ENCODE results near the gene TMOD1. TPM values are rescaled to one million over a fixed set of nuclear protein-coding genes. Genes with fewer than 3 reads are reported as not detected.
A peak's percentile ranks its signal among the peaks of the same experiment; 100 is the strongest.
"Not testable (repeated sequence)": the region's sequence is repeated elsewhere in the genome, so short reads cannot be mapped to it uniquely, and the experiment has no call there.

TMOD1 gene
- total RNA-seq, 1 donor from 2014 or later: 1.7 TPM

DNA sequence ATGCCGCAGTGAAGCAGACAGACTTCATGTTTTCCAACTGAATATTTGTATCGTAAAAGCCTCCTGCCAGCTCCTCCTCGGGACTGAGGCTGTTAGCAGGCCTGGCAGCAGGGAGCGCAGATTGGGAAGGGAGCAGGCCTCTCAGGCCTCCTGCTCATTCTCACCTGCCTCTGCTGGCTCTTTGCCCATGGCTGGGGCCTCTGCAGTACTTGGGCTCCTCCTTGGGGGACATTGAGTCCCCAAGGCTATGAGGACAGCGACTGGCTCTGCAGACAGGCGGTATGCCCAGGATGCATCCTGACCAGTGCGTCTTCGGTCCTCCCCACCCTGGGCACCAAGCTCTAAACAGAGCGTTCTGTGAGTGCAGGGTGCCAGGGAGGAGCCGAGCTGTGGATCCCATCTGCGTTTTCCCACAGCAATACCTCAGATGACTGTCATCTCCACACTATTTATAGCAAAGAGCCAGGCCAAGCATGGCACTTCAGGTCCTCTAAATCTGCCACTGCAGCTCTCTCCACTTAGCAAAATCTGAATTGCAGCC, 93.0 kb downstream of the TMOD1 start:
- DNase-seq (ENCODE audit: low read depth in 2 of 2): no peak

DNA sequence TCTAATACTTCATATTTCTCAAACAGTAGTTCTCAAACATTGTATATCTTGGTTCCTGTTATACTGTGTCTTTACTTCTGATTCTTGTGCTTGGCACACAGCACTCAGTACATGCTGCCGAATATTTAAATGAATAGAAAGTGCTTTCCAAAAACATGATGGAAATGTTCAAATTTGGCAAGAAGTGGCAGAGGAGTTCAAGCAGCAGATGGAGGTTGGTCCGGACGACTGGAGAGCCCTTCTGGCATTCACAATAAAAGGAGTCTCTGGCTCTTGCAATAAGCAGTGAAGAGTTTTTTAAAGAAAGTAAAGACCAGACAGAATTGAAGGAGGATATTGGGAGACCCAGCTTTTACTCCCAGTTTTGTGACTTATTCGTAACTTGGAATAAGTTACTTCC, 95.4 kb downstream of the TMOD1 start:
- DNase-seq (ENCODE audit: low read depth in 2 of 2): no peak

DNA sequence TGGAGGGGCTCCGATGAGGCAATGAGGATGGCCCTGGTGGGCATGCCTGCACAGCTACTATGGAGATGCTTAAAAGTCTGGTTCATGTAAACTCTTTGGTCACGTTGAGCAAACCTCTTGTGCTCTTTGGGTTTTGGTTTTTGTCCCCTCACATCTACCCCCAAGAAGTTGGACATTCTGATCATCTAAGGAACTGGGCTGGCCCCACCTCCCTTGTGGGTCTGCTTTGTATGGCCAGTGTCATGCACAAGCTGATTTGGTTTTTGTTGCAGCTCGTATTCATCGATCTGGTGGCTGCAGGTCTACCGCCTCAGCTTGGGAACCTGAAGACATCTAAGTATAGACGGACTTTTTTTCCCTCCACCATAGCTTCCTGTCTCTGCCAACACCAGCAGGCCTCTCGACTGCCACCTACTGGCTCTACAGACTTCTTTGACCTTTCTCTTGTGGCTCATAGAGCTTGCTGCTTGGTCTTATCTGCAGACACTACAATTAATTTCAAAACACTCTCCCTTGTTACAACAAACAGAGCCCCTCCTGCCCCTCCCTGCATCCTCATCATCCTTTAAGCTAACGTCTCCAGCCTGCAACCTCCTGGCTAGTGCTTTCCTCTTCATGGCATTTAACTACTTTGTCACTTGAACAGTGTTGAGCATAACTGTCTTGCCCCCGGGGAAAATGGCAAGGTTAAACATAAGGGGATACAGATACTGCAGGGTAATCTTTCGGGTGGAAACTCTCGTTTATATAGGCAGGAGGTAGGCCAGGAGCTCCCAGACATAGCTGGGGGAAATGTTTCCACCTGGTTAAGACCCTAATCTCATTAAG, 97.2 kb downstream of the TMOD1 start:
- DNase-seq (ENCODE audit: low read depth in 2 of 2): peak; percentile 72 to 88

DNA sequence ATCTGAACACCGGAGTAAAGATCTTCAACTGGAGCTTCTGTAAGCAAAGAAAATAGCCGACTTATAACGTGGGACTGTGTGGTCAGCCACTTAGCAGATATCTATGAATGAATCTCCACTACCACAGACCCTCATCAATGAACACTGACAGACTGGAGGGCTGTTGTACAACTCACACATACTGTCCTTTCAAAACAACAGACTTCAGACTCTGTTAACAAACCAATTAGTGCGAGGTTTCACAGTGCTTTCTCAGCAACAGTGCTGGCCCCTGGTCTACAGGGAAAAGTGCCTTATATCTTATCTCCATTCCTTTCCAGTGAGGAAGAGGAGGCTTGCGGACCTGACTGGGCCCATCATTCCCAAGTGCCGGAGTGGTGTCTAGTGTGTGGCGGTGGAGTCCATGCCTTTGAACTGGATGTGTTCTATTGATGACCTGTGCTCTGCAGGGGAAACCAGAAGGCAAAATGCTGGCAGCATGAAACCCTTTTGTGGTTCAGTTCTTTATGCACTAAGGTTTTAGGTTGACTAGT, 97.9 kb downstream of the TMOD1 start:
- DNase-seq (ENCODE audit: low read depth in 2 of 2): no peak

DNA sequence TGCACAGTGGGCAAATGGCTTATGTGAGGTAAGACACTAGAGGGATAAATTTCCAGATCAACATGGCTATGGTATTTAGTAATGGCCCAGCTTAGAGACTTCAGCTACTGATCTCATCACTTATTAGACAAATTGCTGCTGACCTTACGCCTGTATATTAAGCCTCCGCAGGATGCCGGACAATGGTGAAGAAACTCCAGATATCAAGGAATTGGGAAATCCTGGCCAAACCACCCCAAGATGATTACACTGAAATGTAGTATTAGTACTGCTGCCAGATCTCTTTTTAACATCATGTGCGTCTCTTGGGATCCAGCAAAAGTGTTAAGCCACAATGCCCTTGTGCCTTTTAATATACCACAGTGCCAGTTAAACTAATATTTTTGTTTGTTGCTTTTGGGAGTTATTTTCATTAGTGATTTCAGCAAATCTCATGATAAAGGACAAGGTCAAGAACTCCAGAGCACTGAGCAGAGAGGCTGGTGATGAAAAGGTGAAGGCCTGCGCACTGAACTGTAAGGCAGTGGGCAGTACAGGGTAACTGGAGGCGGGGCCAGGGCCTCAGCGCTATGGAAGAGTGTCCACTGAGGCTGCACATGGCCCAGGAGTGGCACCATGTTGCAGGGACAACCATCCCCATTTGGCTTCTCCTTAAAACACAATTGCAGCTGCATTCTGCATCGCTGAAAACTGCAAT, 99.2 kb downstream of the TMOD1 start:
- DNase-seq (ENCODE audit: low read depth in 2 of 2): no peak

DNA sequence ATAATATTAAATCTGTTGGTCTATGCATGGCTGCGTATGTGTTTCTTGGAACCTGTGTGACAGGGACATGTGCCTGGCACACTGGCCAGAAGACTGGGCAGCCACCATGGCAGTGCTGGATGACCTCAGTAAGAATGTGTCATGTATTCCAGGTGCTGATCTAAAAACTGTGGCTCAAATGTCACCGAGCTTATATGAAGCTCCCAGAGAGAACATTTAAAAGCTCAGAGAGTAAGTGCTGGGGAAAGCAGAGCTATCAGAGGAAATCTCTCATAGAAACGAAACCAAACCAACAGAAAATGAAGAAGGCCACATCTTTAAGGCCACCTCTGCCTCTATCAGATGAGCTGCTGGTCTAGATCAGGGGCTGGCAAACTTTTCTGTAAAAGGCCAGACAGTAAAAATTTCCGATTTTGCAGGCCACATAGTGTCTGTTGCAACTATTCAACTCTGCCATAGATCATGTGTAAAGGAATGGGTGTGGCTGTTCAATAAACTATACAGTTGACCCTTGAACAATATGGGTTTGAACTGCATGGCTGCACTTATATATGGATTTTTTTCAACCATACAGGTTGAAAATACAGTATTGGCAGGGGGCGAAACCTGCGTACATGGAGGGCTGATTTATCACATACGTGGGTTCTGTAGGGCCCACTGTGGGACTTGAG, 99.9 kb downstream of the TMOD1 start:
- no peak for DNase-seq (ENCODE audit: low read depth in 2 of 2)

DNA sequence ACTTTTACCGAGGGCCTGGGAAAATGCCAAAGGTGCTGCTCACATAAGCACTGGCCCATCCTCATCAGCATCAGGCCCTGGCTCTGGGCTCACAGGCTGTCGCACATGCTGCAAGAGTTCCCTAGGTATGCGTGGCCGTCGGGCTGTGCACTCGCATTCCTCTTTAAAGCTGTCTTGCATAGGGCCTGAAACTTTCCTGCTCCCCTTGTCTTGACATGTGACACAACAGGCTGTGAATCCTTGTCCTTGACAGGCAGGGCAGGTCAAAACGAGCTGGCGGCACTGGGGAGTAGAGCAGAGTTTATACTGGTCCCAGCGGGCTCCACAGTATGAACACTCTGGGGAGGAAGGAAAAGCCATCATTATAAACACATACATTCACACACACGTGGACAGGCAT, 101.0 kb downstream of the TMOD1 start:
- DNase-seq (ENCODE audit: low read depth in 2 of 2): no peak

DNA sequence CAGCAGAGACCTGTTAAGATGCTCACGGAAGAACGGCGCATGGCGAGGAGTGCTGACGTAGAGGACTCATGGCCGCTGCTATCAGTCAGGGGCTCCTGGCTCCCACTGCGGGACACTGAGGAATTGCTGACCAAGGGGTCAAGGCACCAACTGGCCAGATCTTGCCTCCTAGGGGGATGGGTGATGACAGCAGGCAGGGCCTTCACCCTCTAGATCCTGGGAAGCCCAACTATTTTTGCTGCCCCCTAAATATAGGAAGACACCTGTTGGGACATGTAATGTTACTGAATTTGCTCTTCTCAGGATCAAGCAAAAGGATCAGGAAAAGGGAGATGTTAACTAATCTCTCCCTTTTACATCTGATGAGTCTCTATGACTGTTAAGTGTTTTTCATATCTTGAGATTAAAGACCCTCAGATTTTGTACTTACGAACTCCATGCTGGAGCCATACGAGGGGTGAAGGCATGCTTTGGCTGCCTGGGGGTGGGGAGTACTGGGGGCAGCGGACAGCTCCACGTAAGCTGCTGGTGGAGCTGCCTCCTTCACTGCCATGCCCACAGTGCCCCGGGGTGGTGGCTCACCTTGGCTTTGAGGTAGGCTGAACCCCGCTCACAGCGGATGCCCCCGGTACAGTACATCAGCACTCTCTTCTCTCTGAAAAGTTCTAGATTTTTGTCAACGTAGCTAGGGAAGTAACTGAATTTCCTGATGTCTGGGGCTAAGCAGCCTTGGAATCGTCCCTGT, 103.6 kb downstream of the TMOD1 start:
- no peak for DNase-seq (ENCODE audit: low read depth in 2 of 2)

DNA sequence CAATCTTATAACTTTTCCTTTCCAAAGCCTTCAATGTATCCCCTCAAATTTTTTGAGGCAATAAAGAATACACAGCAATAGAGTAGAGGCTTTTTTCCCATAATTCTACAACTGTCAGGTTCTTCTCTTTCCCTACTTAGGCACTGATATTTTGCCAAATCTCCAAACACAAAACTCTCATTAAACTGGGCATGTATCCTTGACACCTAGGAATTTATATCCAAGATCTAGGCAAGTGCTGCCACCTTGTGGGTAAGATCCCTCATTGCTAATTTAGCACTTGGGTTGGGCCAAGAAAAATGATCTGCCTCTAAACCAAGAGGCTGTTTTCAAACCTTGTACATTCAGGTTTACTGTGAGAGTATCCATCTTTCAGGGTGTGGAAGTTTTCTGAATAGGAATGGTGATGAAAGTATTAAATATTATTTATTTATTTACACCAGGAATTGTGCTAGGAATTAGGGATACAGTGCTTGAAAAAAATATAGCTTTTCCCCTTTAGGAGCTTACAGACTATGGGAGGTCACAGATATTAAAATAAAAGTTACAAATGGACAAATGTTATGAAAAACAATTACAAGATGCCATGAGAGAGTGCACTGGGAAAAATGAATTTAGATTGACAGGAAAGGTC, 114.1 kb downstream of the TMOD1 start:
- DNase-seq (ENCODE audit: low read depth in 2 of 2): peak; percentile 60 to 73

DNA sequence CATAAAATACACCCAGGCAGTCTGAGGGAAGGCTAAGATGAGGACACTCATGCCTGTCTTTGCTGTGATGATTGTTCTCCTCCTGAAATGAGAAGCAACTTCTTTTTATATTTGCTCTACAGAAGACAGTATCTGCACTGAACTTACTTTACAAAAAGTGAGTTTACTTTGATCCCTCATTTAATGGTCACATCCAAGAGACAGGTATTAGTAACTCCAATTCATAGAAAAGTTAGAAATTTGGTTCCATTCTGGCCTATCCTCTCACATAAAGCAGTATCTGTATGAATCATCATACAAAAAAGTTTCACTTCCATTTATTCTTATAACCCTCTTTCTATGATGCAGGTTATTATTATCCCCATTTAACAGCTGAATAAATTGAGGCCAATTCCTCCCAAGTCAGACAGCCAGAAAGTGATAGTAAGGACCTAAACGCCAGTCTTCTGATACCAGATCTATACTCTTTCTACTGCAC, 116.5 kb downstream of the TMOD1 start:
- no peak for DNase-seq (ENCODE audit: low read depth in 2 of 2)

DNA sequence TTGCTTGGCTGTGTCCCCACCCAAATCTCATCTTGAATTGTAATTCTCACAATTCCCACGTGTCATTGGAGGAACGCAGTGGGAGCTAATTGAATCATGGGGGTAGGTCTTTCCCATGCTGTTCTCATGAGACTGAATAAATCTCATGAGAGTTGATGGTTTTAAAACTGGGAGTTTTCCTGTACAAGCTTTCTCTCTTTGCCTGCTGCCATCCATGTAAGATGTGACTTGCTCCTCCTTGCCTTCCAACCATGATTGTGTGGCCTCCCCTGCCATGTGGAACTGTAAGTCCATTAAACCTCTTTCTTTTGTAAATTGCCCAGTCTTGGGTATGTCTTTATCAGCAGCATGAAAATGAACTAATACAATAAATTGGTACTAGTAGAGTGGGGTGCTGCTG, 118.6 kb downstream of the TMOD1 start:
- DNase-seq (ENCODE audit: low read depth in 2 of 2): not testable (repeated sequence)

DNA sequence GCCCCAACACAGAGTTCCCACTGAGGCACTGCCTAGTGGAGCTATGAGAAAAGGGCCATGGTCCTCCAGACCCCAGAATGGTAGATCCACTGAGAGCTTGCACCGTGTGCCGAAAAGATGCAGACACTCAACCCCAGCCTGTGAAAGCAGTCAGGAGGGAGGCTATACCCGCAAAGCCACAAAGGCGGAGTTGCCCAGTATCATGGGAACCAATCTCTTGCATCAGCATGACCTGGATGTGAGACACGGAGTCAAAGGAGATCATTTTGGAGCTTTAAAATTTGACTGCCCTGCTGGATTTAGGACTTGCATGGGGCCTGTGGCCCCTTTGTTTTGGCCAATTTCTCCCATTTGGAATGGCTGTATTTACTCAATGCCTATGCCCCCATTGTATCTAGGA, 121.0 kb downstream of the TMOD1 start:
- not testable (repeated sequence) for DNase-seq (ENCODE audit: low read depth in 2 of 2)

DNA sequence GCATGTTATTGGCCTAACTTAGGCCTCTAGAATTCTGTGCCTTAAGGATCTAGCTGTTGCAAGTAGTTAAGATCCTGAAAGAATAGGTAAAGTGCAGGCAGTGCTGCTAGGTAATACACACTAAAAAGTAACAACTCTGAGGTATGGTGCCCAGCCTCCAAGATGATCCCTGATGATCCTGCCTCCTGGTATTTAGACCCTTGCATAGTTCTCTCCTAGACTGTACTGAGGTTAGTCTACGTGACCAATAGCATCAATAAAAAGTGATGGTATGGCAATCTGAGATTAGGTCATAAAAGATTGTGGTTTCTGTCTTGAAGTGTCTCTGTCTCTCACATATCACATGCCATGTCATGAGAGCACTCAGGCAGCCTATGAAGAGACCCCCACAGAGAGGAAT, 122.5 kb downstream of the TMOD1 start:
- DNase-seq (ENCODE audit: low read depth in 2 of 2): no peak

DNA sequence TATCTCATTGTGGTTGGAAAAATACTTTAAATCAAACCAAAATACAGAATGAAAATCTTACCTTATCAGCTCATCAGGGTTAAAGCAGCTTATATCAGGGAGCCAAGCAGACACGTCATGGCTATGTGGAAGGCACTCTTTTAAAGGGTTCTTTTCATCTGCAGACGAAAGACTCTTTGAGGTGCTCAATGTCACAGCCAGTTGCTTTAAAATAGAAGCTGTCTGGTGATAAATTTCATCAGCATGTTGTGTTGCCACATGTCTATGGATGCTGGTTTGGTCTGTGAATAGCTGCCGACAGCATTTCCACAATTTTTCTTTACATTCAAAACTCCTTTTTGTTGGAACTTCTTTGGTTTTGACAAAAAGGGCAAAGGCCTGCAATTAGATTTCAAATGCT, 124.2 kb downstream of the TMOD1 start:
- DNase-seq (ENCODE audit: low read depth in 2 of 2): no peak

DNA sequence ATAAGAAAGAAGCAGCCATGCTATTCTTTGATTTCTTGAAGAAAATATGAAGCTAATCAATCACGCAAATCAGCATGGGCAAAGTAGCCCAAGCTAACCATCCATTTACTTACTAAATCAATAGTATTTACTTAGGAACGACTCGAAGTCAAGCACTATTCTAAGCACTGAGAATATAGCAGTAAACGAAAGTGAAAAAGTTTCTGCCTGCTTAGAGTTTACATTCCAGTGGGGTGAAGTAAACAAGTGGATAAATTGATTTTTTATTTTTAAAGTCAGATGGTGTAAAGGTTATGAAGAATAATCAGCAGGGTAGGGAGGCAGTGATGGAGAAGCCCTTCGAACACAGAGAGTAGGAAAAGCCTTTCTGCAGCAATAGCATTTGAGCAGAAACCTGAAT, 126.2 kb downstream of the TMOD1 start:
- DNase-seq (ENCODE audit: low read depth in 2 of 2): no peak

DNA sequence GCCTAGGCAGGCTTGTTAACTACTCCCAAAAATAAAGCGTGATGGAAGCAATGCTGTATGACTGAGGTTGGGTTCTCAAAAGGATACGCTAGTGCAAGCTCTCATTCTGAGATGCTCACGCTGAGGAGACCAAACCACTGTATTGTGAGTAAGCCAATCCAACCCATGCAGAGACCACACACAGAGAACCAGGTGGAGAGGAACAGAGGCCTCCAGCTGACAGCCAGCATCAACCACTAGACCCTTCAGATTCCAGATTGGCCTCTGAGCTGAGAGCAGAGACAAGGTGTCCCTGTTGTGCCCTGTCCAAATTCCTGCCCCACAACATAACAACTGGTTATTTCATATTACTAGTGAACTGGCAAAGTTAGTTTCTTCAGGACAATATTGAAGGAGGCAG, 127.2 kb downstream of the TMOD1 start:
- DNase-seq (ENCODE audit: low read depth in 2 of 2): no peak

DNA sequence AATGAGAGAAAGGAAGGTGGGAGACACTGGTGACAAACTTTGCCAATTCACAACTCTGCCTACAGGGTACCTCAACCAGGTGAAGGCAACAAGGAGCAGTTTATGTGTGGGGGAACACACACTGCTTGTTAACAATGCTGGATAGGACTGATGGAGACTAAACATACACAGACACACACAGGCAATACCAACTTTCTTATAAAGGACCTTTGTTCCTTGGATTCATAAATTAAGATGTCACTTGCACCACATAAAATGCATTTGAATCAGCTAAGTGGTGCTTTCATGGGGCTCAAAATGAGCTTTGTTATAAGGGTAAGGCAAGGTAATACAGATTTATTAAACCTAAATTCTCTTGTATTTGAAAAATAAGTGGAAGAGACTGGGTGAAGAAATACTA, 127.7 kb downstream of the TMOD1 start:
- no peak for DNase-seq (ENCODE audit: low read depth in 2 of 2)

DNA sequence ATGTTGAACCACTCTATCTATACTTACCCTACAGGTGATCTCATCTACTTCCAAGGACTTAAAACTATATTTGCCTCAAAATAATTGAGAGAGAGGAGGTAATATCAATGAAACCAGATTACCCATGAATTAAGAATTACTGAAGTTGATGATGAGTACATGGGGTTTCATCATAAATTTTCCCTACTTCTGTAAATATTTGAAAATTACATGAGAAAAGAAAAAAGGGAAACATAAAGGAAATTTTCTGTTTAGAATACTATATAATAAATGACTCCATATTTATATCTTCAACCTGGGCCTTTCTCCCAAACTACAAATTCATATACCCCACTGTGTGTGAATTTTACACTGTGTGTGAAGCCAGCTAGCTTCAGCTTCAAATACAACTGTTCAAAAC, 129.1 kb downstream of the TMOD1 start:
- DNase-seq (ENCODE audit: low read depth in 2 of 2): no peak

DNA sequence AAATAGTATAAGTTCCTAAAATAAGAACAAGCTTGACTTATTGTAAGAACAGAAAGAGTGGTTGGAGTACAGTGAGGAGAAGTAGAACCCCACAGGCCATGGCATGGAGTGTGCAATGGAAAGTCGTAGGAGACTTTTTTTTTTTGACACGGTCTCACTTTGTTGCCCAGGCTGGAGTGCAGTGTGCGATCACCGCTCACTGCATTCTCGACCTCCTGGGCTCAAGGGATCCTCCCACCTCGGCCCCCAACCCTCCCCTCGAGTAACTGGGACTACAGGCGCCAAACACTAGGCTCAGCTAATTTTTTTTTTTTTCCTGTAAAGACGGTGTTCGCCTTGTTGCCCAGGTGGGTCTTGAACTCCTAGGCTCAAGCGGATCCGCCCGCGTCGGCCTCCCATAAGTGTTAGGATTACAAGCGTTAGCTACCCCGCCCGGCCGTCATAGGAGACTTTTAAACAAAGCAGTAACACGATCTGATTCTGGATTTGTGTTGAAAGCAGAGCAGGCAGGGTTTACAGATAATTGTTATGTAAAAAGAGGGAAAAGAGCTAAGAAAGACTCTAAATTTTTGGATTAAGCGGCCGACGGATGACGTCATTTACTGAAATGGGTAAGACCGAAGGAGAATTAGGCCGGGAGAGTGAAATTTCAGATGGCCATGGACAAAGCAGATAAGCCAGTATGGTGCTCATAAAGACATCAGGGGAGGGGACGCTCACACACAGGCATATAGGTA, 130.9 kb downstream of the TMOD1 start:
- peak in 1 of 2 donors; percentile 20 for DNase-seq (ENCODE audit: low read depth in 2 of 2)

All from dermis microvascular lymphatic vessel endothelial cell (primary cell).